GM19397 (cell line): ENCODE results near the gene HSD17B8.

Experiments used
- ATAC-seq: cut with Tn5 transposase; IDR thresholded peaks from one replicate; pipeline ENCODE4 v1.9.1; 2021; ENCODE audit warnings: mild to moderate bottlenecking, moderate library complexity; ENCODE audit not compliant: unreplicated experiment

HSD17B8 gene

DNA sequence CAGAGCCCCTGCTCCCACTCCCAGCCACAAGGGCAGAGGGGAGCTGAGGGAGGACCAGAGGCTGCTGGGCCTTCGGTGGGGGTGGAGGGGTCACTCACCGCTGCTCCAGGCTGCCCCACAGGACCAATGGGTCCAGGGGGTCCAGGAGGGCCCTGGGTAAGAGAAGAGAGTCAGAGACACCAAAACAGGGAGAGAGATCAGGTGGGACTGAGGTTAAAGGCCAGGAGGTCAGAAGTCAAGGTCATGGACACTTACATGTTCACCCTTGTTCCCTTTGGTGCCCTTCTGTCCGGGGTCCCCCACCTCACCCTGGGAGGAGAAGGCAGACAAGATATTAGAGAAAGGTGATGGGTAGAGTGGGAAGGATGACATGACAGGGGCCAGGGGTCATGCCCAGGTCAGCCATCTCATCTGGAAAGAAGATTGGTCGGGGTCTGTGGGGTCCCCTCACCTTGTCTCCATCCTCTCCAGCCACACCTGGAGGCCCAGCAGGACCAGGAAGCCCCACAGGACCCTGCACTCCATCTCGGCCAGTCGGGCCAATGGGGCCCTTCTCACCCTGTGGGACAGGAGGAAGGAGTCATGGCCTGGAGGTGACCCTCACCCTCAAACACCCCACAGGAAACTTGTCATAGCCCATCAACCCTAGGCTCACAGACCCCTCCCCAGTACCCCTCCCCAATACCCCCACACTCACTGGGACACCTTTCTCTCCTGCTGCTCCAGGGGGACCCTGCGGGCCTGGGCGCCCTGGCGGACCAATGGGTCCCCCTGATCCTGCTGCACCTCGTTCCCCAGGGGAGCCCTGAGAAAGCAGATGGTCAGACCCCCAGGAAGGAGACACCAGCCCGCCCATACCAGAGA, 33.2 kb upstream of the HSD17B8 start:
- ATAC-seq: no peak

GRCh38 chr6:33171880-33172687, 32.4 kb upstream of the HSD17B8 start:
- no peak for ATAC-seq

DNA sequence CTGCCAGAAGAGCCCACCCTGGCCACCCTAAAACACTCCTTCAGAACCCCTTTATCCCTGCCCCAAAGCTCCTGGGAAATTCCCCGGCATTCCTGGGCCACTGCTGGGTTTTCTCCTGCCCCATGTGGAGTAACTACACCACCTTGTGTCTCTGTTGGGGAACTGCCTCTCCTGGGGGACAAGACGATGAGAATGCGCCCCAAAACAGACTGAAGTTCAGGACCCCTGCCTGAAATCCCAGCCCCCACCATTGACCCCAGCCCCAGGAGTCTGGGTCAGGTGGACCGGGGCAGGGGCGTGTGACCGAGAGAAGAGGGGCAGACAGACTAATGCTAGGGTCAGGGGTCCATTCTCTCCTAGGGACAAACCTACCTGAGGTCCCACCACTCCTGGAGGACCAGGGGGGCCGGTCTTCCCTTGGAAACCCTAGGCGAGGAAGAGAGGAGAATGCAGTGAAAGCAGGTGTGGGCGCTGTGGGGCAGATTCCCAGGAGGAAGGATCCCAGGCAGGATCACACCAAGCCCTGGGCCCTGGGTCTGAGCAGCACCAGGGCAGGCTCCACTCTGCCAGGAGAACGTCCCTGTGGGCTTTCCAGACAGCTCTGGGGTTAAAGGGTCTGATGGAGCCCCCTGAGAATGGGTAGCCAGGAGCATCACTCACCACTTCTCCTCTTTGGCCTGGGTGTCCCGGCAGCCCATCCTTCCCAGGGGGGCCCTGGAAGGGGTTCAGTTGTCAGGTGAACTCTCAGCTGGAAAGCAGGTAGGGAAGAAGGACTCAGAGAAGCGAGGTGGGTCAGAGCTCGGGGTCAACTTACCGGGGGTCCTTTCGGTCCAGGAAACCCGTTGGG, 31.5 kb upstream of the HSD17B8 start:
- no peak for ATAC-seq

DNA sequence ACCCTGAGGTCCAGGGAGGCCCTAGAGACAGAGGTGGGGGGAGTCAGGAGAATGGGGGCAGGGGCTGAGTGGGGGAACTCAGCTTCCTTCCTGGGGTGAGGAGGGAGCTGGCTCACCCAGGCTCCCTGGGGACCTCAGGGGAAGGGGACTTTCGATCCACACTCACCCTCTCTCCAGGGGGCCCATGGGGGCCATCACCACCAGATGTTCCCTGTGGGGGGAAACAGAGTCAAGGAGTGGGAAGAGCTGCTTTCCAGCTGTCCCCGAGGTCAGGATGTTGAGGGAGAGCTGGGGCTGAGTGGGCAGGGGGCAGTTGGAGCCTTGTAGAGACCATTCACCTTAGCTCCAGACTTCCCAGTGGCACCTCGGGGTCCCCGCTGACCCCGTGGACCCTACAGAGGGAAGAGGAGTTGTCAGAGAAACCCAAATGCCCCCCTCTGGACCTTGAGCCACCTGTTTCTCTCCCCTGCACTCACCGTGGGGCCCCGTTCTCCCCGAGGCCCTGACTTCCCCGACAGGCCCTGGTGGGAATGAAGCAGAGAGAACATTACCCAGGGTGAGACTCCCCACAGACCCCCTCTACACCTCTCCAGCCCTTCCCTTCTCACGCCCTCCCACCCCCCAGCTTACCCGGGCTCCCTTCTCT, 30.8 kb upstream of the HSD17B8 start:
- no peak for ATAC-seq

DNA sequence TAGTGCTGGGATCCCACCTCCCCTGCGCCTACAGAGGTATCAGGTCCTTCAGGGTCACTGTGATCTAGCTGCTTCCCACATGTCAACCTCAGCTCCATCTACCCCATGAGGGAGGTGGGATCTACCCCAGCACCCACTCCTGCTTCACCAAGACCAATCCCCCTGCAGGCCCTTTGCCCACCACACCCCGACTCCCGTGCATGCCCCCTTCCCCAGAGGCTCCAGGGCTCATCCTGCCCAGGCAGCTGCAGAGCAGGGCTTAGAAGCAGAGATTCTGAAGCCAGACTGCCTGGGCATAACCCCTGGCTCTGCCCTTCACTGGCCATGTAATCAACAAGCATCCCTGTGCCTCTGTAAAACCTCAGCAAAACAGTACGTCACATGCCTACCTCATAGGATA, 29.7 kb upstream of the HSD17B8 start:
- ATAC-seq: no peak

DNA sequence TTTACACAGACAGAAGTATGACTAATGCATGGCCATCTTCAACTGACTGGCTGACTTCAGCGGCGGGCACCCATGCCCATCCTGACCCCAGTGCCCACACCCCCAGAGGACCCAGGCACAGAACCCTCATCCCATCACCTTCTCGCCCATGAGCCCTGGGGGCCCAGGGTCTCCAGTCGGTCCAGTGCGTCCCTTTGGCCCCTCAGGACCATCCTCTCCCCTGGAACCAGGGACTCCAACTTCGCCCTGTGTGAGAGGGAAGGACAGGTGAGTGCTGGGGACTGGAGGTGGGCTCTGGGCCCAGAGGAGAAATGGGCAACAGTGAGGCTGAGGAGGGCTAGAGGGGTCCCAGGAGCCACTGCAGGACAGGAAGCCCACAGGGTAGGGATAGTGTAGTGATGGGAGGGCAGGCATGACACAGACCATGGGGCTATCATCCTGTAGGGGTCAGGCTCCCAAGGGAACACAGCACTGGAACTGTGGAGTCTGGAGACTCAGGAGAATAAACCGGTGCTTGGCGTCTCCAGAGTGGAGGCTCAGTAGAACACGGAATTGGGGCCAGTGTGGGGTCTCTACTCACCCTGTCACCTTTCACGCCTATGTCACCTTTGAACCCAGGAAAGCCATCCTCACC, 28.9 kb upstream of the HSD17B8 start:
- ATAC-seq: no peak

GRCh38 chr6:33176906-33177305, 27.5 kb upstream of the HSD17B8 start:
- ATAC-seq: no peak

- no peak for ATAC-seq
These were observed 26.7 kb upstream of the HSD17B8 start for GRCh38 chr6:33177552-33178446.

DNA sequence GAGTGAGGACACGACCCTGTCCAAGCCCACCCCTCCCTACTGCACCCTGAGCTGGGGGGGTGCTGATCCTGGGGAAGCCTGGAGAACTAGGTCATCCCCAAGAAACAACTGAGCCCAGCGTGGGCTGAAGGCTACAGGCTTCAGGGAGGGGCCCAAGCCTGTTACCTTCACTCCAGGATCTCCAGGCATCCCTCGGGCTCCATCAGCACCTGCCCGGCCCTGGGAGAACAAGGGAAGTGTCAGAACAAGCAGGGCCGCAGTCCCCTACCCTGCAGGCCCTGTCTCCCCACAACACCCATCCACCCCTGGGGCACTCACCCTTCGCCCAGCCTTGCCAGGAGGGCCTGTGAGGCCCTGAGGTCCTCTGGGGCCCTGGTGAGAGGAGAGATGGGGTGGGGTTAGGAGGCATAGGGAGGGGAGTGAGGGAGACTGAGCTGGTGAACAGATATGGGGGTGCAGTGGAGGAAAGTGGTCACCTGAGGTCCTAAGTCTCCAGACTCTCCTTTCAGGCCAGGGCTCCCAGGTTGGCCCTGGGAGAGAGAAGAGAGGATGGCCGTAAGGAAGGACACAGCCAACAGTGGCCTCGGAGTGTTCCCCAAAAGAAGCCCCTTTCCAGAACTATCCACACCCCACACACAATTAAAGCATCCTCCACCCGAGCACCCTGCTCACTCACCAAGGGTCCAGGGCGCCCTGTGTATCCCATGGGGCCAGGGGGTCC, 25.5 kb upstream of the HSD17B8 start:
- ATAC-seq: no peak

GRCh38 chr6:33181141-33181540, 23.3 kb upstream of the HSD17B8 start:
- no peak for ATAC-seq

GRCh38 chr6:33183071-33183683, 21.3 kb upstream of the HSD17B8 start:
- no peak for ATAC-seq

- ATAC-seq: no peak
These were observed 19.3 kb upstream of the HSD17B8 start for GRCh38 chr6:33185190-33185589.

DNA sequence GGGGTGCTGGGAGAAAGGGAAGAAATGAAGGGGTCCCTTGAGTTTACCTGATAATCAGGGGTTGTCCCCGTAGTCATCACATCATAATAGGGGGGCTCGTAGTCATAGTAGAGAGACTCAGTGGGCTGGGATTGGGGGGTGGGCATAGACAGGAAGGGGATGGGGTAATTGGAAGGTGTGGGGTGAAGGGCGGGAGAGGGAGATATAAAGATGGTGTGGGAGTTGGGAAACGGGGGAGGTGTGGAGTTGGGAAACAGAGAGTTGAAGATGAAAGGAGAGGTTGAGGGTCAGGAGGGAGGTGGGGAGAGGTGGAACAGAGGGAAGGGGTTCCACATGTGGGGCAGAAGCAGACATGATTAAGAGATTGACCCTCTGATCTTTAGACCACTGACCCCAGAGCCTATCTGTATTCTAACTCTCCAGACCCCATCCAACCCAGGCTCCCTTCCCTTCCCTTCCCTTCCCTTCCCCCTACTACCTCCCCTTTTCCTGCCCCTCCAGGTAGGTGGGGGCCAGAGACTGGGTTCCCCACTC, 18.7 kb upstream of the HSD17B8 start:
- ATAC-seq: no peak

DNA sequence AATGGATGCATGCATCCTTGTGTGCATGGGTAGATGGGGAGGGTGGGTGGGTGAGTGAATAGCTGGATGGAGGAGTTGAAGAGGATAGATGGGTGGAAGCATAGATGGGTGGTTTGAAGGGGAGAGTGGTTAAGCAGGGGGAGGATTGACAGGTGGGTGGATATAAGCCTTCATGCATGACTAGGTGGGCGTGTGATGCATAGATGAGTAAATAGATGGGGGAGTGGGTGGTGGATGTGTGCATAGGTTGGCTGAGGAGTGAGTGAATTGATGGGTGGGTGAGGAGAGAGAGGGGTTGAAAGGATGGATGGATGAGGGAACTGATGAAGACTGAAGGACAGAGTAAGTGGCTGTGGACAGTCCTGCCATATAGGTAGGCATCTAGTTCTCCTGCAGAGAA, 16.6 kb upstream of the HSD17B8 start:
- no peak for ATAC-seq

DNA sequence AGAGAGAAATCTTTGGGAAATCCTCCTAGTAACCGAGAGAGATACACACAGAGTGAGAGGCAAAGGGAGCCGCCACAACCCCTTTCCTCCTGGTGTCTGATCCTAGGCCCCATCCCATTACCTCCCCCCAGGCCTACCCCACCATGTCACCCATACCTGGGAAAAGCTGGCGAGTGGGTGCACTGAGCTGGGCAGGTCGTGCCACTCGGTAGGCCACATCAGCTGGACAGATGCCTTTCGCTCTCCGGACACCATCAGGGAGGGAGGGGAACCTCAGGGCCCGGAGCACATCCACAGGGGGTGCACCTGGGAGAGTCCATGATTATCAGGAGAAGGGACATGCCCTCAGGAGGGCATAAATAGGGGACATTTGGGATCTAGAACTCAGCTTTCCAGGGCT, 15.3 kb upstream of the HSD17B8 start:
- ATAC-seq: no peak

DNA sequence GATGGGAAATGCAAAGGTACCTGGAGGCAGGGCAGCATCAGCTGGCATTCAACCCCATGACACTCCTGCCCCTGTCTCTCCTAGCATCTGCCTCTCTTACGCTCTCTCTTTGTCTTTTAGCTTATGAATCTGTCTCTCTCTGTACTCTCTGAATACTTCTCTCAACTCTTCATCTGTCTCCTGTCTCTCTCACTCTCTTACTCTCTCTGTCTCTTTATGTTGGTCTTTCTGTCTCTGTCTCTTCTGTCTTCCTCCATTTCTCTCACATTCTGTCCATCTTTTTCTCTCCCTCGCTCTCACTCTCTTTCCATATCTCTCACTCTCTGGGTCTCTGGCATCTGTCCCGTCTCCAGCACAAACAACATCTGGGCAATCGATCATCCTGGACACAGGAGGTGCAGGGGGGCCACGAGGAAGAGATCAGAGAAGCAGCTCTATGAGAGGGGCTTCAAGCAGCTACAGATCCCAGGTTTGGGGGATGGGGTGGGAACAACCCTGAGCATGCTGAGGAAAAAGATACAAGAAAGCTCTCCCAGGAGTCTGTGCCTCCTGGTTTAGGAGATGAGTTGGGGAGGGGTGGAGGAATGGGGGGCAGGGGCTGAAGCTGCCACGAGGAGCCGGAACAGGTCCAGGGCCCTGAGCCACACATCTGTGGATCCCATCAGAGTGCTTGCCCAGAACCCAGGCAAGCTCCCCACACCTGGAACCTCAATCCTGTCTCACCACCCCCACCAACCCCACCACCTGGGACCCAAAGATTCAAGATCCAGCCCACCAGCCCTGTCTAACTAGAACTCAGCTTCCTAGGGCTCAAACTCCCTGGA, 14.6 kb upstream of the HSD17B8 start:
- no peak for ATAC-seq

GRCh38 chr6:33190504-33191107, 13.8 kb upstream of the HSD17B8 start:
- ATAC-seq: no peak
